Esophagus muscularis mucosa (tissue), 4 donors: ENCODE results near the gene DMD.

Experiments used
- EP300 ChIP-seq: sonication (generic); formaldehyde crosslinking; IDR thresholded peaks from one replicate; pipeline ENCODE4 v1.6.1; 2017; ENCODE audit warnings: antibody characterized with exemption
- POLR2A ChIP-seq: fragments of 450-650 bp; IDR thresholded peaks from one replicate; pipeline ENCODE4 v1.6.1; 2017; ENCODE audit warnings: antibody characterized with exemption, moderate library complexity, mild to moderate bottlenecking, low read depth
- TF ChIP-seq, protein P1 (sequence below), 3 experiments: fragments of 200-600 bp in 2 of 3; fragments of 450-650 bp in 1 of 3; sonication (generic) in 2 of 3; IDR thresholded peaks; one replicate each; pipeline ENCODE4 v1.5.1; 2017 to 2019; ENCODE audit warnings: antibody characterized with exemption in 3 of 3, mild to moderate bottlenecking in 2 of 3, moderate library complexity in 1 of 3

DNA sequence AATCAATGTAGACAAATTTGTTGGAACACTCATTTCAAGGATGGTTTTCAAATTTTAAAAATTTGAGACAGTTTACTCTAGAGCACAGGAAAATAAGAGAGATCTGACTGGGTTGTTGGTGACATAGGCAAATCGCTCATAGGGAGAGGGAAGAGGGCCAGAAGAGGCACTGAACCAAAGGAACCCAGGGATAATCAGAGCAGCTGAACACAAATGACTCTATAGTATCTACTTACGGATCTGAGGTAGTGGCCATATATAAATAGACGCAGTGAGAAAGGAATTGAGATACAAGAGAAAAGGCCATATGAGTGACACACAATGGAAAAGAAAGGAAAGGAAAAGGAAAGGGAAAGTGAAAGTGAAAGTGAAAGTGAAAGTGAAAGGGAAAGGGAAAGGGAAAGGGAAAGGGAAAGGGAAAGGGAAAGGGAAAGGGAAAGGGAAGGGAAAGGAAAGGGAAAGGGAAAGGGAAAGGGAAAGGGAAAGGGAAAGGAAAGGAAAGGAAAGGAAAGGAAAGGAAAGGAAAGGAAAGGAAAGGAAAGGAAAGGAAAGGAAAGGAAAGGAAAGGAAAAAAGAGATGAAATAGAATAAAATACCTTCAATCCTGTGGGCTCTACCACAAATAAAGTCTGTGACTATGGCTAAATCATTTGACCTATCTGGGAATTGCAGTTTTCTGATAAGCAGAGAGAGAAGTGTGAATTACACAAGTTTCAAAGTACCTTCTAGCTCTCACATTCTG lies 759.2 kb downstream of the DMD start:
- TF ChIP-seq EP300, result no peak
- TF ChIP-seq, protein P1, sequence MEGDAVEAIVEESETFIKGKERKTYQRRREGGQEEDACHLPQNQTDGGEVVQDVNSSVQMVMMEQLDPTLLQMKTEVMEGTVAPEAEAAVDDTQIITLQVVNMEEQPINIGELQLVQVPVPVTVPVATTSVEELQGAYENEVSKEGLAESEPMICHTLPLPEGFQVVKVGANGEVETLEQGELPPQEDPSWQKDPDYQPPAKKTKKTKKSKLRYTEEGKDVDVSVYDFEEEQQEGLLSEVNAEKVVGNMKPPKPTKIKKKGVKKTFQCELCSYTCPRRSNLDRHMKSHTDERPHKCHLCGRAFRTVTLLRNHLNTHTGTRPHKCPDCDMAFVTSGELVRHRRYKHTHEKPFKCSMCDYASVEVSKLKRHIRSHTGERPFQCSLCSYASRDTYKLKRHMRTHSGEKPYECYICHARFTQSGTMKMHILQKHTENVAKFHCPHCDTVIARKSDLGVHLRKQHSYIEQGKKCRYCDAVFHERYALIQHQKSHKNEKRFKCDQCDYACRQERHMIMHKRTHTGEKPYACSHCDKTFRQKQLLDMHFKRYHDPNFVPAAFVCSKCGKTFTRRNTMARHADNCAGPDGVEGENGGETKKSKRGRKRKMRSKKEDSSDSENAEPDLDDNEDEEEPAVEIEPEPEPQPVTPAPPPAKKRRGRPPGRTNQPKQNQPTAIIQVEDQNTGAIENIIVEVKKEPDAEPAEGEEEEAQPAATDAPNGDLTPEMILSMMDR (IDR thresholded peaks at IDR 0.05), result no peak
- TF ChIP-seq POLR2A, result no peak
